GM20431 (cell line): ENCODE measurements around the gene SAMM50.
"Not testable (repeated sequence)": the region's sequence is repeated elsewhere in the genome, so short reads cannot be mapped to it uniquely, and the experiment has no call there.

Source experiments
- in situ Hi-C: fragments of 300-500 bp; cut with MseI, MboI; formaldehyde crosslinking; loops from one replicate; pipeline ENCODE4 v1.15.0; 2020; ENCODE audit warnings: low sequenced_read_pairs; ENCODE audit not compliant: unreplicated experiment

Gene SAMM50

GRCh38 chr22:43996170-43996980 is 41.1 kb downstream of the SAMM50 start:
- in situ Hi-C loops: loop anchor here (10.0 kb wide), 1 partner anchor 628 kb away; no protein-coding TSS in a partner anchor

GRCh38 chr22:43996981-43997265 is 41.7 kb downstream of the SAMM50 start:
- in situ Hi-C loops: loop anchor here (10.0 kb wide), 1 partner anchor 628 kb away; no protein-coding TSS in a partner anchor

GRCh38 chr22:43998679-43999264 is 43.5 kb downstream of the SAMM50 start:
- in situ Hi-C loops: loop anchor here (10.0 kb wide), 1 partner anchor 626 kb away; no protein-coding TSS in a partner anchor

- in situ Hi-C loops: loop anchor here (10.0 kb wide), 1 partner anchor 625 kb away; no protein-coding TSS in a partner anchor
These were observed 44.1 kb downstream of the SAMM50 start for GRCh38 chr22:43999378-43999777.

- in situ Hi-C loops: no loop called here
These were observed 44.9 kb downstream of the SAMM50 start for GRCh38 chr22:44000123-44000522.

GRCh38 chr22:44001521-44001920 is 46.3 kb downstream of the SAMM50 start:
- in situ Hi-C loops: no loop called here

- in situ Hi-C loops: no loop called here
These were observed 47.1 kb downstream of the SAMM50 start for GRCh38 chr22:44002324-44002723.

- in situ Hi-C loops: no loop called here
These were observed 47.8 kb downstream of the SAMM50 start for GRCh38 chr22:44002997-44003396.

- in situ Hi-C loops: no loop called here
These were observed 48.3 kb downstream of the SAMM50 start for GRCh38 chr22:44003405-44004103.

- in situ Hi-C loops: no loop called here
These were observed 48.8 kb downstream of the SAMM50 start for GRCh38 chr22:44004104-44004460.

- in situ Hi-C loops: no loop called here
These were observed 50.3 kb downstream of the SAMM50 start for GRCh38 chr22:44005524-44005923.

GRCh38 chr22:44012162-44012561 is 56.9 kb downstream of the SAMM50 start:
- in situ Hi-C loops: no loop called here

- in situ Hi-C loops: no loop called here
These were observed 57.3 kb downstream of the SAMM50 start for GRCh38 chr22:44012591-44012990.

GRCh38 chr22:44014241-44014640 is 59.0 kb downstream of the SAMM50 start:
- in situ Hi-C loops: no loop called here

GRCh38 chr22:44016586-44016985 is 61.3 kb downstream of the SAMM50 start:
- in situ Hi-C loops: not testable (repeated sequence)

- in situ Hi-C loops: no loop called here
These were observed 63.4 kb downstream of the SAMM50 start for GRCh38 chr22:44018594-44018993.

- in situ Hi-C loops: no loop called here
These were observed 64.2 kb downstream of the SAMM50 start for GRCh38 chr22:44019416-44019815.

GRCh38 chr22:44019846-44020245 is 64.6 kb downstream of the SAMM50 start:
- in situ Hi-C loops: no loop called here

- in situ Hi-C loops: no loop called here
These were observed 65.7 kb downstream of the SAMM50 start for GRCh38 chr22:44020981-44021380.

- in situ Hi-C loops: no loop called here
These were observed 68.4 kb downstream of the SAMM50 start for GRCh38 chr22:44023404-44024287.
